ENCODE measurements around the gene LAYN.

GRCh38 chr11:111601979-111602864 lies 61.7 kb downstream of the LAYN start, which contains the start of gene SIK2:
- TF ChIP-seq CTCF (IDR thresholded peaks at IDR 0.05): peak; percentile 64 to 95 (median 88)
- TF ChIP-seq POLR2A (IDR thresholded peaks at IDR 0.05): peak in 1 of 4 donors; percentile 56
